Panc1 (cell line): Measurements from ENCODE around the gene APOL6. TPM values are rescaled to one million over a fixed set of nuclear protein-coding genes. Genes with fewer than 3 reads are reported as not detected.
"Not testable (repeated sequence)": the region's sequence is repeated elsewhere in the genome, so short reads cannot be mapped to it uniquely, and the experiment has no call there.

ENCODE experiments used
- ATAC-seq: fragments of 200-7000 bp; cut with Tn5 transposase; 2 replicates; pipeline ENCODE4 v1.9.1; 2020; ENCODE audit warnings: mild to moderate bottlenecking, moderate library complexity
- BruUV-seq: library from RNA; stranded (reverse); fragments of 400-500 nt; replicated peaks from 2 replicates; lab custom pipeline; 2021; lab: Mats Ljungman, UMichigan
- CTCF ChIA-PET: fragments of 300-600 bp; sonication (Branson Sonifier 250); formaldehyde crosslinking; loops from one replicate; lab custom pipeline; 2022; ENCODE audit warnings: antibody characterized with exemption; lab: Charles Lee
- POLR2A ChIA-PET: fragments of 300-600 bp; sonication (Branson Sonifier 250); formaldehyde crosslinking; loops from one replicate; lab custom pipeline; 2022; ENCODE audit warnings: antibody characterized with exemption; lab: Charles Lee
- DNase-seq: peaks from one replicate; pipeline ENCODE4 v3.0.0-alpha.2; 2010; ENCODE audit warnings: low read depth, low spot score
- H3K27ac ChIP-seq: 2 replicates; pipeline ENCODE4 v1.5.1; 2011; ENCODE audit warnings: mild to moderate bottlenecking, low read length, inconsistent platforms
- H3K27me3 ChIP-seq: fragments of 200-500 bp; sonication (Bioruptor generic); 2 replicates; pipeline ENCODE4 v1.6.0; 2014; ENCODE audit warnings: low read length, inconsistent platforms; ENCODE audit not compliant: control insufficient read depth, insufficient read depth
- H3K36me3 ChIP-seq: fragments of 200-500 bp; sonication (Bioruptor generic); 2 replicates; pipeline ENCODE4 v1.5.1; 2014; ENCODE audit warnings: inconsistent platforms, mild to moderate bottlenecking, low read length, moderate library complexity; ENCODE audit not compliant: control insufficient read depth, insufficient read depth
- H3K4me1 ChIP-seq: 2 replicates; pipeline ENCODE4 v1.5.1; 2011; ENCODE audit warnings: inconsistent platforms, mild to moderate bottlenecking, low read length, moderate library complexity; ENCODE audit not compliant: control insufficient read depth, insufficient read depth
- H3K4me3 ChIP-seq, 2 experiments: 2 replicates each; pipeline ENCODE4 v1.5.1; 2011 to 2012; ENCODE audit warnings: low read depth in 2 of 2, low read length in 2 of 2, mild to moderate bottlenecking in 2 of 2, inconsistent platforms in 1 of 2, moderate library complexity in 1 of 2
- H3K9me3 ChIP-seq: fragments of 200-500 bp; sonication (Bioruptor generic); 2 replicates; pipeline ENCODE4 v1.5.1; 2014; ENCODE audit warnings: low read depth, mild to moderate bottlenecking, inconsistent platforms, low read length, moderate library complexity; ENCODE audit not compliant: control insufficient read depth, insufficient read depth
- CTCF ChIP-seq: fragments of 450-650 bp; IDR thresholded peaks from 2 replicates; pipeline ENCODE4 v1.5.1; 2017; ENCODE audit warnings: mild to moderate bottlenecking
- POLR2AphosphoS5 ChIP-seq: IDR thresholded peaks from 2 replicates; pipeline ENCODE4 v1.6.1; 2012; ENCODE audit warnings: mild to moderate bottlenecking, low read depth, low read length, moderate library complexity
- REST ChIP-seq, 2 experiments: IDR thresholded peaks; 2 replicates each; pipeline ENCODE4 v1.6.1; 2011 to 2012; ENCODE audit warnings: low read depth in 2 of 2, control low read depth in 1 of 2, low read length in 1 of 2, mild to moderate bottlenecking in 1 of 2, moderate library complexity in 1 of 2; ENCODE audit not compliant: insufficient read depth in 1 of 2
- SIN3A ChIP-seq: IDR thresholded peaks from 2 replicates; pipeline ENCODE4 v1.6.1; 2012; ENCODE audit warnings: low read depth, mild to moderate bottlenecking, low read length, moderate library complexity, borderline replicate concordance; ENCODE audit not compliant: insufficient read depth
- TCF7L2 ChIP-seq: IDR thresholded peaks from 2 replicates; pipeline ENCODE4 v1.6.1; 2011; ENCODE audit warnings: mild to moderate bottlenecking, low read depth, low read length, inconsistent platforms
- in situ Hi-C: cut with HindIII; loops from 2 replicates; pipeline ENCODE4 v1.10.0; 2016; ENCODE audit warnings: low sequenced_read_pairs, low pct_unique_long_range_greater_than_20kb
- intact Hi-C: fragments of 100-400 bp; cut with micrococcal nuclease; formaldehyde crosslinking; loops from one replicate; pipeline ENCODE4 v1.10.0; 2022; ENCODE audit not compliant: unreplicated experiment
- total RNA-seq: library from RNA; stranded (reverse); gene quantifications from one replicate; pipeline ENCODE4 v1.2.1, GENCODE V29; 2021; ENCODE audit not compliant: unreplicated experiment

Gene APOL6
- total RNA-seq, 1 experiment from 2014 or later = 16.4 TPM

GRCh38 chr22:35697142-35697541, 48.9 kb downstream of the APOL6 start:
- Histone ChIP-seq H3K27ac (no peak overlapping the region), H3K36me3 (no peaks in the 10 kb centered on the region), H3K4me3 (no peak overlapping the region), H3K27me3 (no peaks in the 10 kb centered on the region), H3K4me1 (no peaks in the 10 kb centered on the region), H3K9me3 (no peaks in the 10 kb centered on the region)
- ATAC-seq (no peak), DNase-seq (no peak)
- in situ Hi-C loops = no loop called here
- TF ChIP-seq CTCF (no peak), POLR2AphosphoS5 (no peak), TCF7L2 (no peak), SIN3A (no peak), REST (IDR thresholded peaks at IDR 0.05; ENCODE audit: insufficient read depth in 1 of 2, low read depth in 2 of 2, low read length in 1 of 2) (no peak)
- no TSS peak for BruUV-seq
- intact Hi-C loops = no loop called here
- ChIA-PET CTCF (no interaction called here), POLR2A (no interaction called here)

- DNase-seq, H3K27ac ChIP-seq, H3K4me1 ChIP-seq, H3K4me3 ChIP-seq, H3K9me3 ChIP-seq, ATAC-seq, intact Hi-C loops, H3K27me3 ChIP-seq, in situ Hi-C loops, POLR2A ChIA-PET, CTCF ChIA-PET, H3K36me3 ChIP-seq, BruUV-seq: not testable (repeated sequence)
These were observed 51.6 kb downstream of the APOL6 start for GRCh38 chr22:35699852-35700251.

- no peak for TF ChIP-seq CTCF
- no peaks in the 10 kb centered on the region for H3K36me3 ChIP-seq
- no peaks in the 10 kb centered on the region for H3K27me3 ChIP-seq
- POLR2A ChIA-PET = interaction anchor here (0.6 kb wide), 1 partner anchor 41 kb away, joined by 4 read pairs; no protein-coding TSS in a partner anchor
- in situ Hi-C loops = no loop called here
- ATAC-seq (no peak), DNase-seq (no peak)
- intact Hi-C loops = no loop called here
- CTCF ChIA-PET = no interaction called here
- H3K9me3 ChIP-seq = no peaks in the 10 kb centered on the region
- H3K4me1 ChIP-seq = no peaks in the 10 kb centered on the region
- no peak overlapping the region for H3K4me3 ChIP-seq
- no peak overlapping the region for H3K27ac ChIP-seq
- BruUV-seq = no TSS peak
These were observed 55.8 kb downstream of the APOL6 start for GRCh38 chr22:35703861-35704584.
